DMS153 (cell line): Measurements from ENCODE around the gene SPAG16.

ENCODE experiments used
- DNase-seq: peaks from one replicate; lab custom pipeline; 2025; lab: John Stamatoyannopoulos, UW

The SPAG16 gene

GRCh38 chr2:213284105-213285090, at the start of gene SPAG16:
SPAG16 (plus strand) TSS chr2:213284464.
- peak; percentile 98 for DNase-seq

- DNase-seq = no peak
Measured at GRCh38 chr2:213234641-213235040, 49.6 kb upstream of the SPAG16 start.

DNA sequence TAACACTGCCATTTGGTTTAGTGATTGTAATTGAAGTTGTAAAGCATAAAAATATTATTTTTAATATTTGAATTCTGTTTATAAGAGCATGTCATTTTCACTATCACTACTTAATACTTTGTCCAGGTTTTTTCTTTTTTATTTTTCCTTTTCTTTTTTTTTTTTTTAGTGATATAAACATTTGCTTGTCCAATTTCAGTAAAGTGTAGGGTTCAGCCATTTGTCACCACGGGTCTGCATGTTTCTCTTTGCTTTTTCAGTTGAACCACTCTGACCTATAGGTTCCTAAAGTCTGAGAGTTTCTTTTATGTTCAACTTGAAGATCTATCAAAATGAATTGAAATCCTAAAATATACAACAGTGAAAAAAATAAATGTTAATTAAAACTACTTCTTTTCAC, 48.5 kb upstream of the SPAG16 start:
- no peak for DNase-seq

- DNase-seq = no peak
Measured at GRCh38 chr2:213237251-213237650, 47.0 kb upstream of the SPAG16 start.

- DNase-seq = no peak
Measured at GRCh38 chr2:213237787-213238186, 46.5 kb upstream of the SPAG16 start.

- no peak for DNase-seq
Measured at GRCh38 chr2:213238753-213239495, 45.3 kb upstream of the SPAG16 start.

DNA sequence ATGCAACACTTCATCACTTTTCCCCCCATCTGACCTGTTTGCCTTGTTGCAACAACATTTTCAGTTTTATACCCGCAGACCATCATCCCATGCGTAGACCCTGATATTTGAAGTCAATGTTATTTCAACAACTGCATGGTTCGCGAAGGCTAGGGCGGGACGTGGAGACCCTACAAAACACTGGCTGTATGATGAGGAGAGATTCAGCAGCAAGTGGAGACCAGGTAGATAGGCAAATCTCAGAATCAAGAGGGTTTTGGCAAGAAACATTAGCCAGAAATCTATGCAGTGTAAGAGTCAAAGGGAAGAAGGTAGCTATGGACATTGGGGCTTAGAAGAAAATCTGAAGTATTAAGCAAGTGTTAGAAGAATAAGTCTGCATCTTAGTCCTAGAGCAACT, 42.4 kb upstream of the SPAG16 start:
- DNase-seq = no peak

- DNase-seq = no peak
Measured at GRCh38 chr2:213242653-213243052, 41.6 kb upstream of the SPAG16 start.

GRCh38 chr2:213243189-213244044, 40.8 kb upstream of the SPAG16 start:
- DNase-seq = no peak

DNA sequence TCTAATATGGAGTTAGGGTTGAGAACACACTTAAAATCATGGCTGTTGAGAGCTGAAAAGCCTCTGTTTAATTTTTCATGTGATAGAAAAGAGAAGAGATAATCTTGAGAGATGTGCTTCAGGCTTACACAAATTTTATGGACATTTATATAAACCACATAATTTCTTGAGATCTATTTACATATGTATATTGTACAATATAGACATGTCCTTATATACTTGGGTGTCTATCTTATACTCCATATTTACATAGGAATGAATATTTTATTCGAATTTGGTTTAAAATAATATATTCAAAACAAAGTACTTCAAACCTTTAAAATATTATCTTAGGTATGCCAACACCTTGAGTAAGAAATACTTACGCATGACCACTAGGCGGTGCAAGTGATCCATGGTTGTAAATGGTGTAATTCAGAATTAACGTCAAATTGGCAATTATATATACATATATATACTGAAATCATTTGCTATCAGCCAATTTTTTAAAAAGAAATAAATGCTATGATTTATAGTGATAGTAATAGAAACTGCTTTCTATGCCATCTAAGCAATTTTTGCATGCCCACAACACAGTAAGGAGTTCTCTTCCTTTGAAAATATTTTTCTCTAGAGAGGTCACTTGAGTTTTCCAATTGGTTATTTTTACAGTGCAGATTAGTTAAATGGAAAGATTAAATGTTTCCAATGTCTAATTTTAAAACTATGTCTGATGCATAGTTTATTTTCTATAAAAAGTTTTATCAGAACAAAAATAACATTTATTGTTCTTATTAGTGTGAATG, 37.6 kb upstream of the SPAG16 start:
- DNase-seq = no peak

DNA sequence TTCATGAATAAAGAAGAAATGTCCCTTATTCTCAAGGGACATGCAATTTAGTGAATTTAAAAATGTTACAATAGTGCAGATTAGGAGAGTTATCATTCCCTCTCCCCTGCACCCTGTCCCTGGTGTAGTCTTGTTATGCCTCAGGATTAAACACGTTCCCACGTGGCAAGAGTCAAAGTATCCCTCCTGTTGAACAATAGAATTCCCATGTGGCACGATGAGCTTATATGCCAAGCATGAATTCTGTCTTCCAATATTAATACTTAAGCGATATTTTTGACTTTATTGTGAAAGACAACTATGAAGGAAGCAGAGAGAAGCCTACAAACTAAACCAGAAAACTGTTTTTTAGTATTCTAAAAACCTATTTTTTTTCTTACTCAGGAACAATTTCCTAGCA, 36.7 kb upstream of the SPAG16 start:
- no peak for DNase-seq

DNA sequence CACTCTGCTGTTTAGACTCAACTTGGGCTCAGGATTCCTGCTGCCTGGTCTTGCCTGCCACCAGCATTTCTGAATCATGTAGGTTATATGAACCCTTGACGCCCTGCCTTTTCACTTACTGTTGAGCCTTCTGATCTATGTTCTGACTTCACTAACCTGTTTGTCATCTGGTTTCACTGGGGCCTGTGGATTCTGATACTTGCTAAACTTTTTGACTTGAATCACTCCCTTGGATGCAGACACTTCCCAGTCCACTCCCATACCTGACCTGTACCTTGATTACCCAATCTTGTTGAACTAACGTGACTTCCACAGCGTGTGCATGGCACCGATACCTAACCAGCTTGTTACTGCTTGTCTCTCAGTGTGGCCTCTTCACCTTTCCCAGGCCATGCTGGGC, 35.6 kb upstream of the SPAG16 start:
- DNase-seq = no peak

GRCh38 chr2:213249502-213249901, 34.8 kb upstream of the SPAG16 start:
- no peak for DNase-seq

DNA sequence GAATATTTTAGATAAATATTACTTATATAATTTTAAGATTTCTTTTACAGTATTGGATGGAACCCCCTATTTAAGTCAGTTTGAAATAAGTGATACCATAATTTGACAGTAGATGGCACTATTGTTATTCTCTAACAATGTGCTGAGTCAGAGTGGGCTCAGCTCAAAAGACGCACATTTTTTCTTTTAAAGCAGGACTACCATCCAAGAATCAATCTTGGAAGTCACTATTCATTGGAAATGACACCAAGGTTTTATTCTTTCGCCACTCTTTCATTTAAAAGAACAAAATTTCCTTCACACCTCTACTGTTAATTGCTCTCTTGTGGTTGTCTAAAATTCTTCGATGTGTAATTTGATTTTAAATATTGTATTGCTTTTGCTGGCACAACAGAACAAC, 32.6 kb upstream of the SPAG16 start:
- DNase-seq = peak; percentile 23

DNA sequence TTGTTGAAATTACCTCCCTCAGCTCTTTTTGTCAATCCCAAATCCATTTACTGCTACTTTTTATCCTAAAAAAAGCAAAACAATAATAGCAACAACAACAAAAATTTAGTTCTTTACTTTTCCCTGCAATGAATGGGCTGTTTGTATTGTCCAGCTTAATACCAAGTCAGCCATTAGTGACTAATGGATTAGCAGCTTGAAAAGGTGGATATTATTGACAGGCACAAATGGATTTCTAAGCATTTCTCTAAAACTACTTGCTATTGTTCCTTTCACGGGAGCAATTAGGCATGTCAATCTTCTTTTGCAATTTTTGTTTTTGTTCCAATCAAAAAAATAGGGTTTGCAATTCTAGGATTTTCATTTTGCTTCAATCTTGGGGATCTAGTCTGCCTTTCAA, 32.1 kb upstream of the SPAG16 start:
- DNase-seq = no peak

DNA sequence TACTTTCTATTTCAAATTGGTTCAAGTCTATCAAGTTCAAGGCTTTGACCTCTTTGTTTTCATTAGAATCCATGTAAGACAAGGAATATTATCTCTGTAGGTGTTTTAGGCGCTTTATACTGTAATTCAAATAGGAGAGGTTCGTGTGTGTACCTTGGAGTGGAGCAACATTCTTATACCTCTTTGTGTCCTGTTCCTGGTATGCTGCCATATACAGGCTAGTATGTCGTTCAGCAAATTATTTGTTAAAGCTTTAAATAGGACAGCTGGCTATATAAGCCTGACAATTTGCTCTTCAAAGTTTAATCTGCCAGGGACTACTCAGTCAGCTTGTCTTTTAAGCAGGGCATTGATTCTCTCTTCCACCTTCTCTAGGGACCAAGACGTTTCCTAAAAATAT, 31.1 kb upstream of the SPAG16 start:
- peak; percentile 11 for DNase-seq

DNA sequence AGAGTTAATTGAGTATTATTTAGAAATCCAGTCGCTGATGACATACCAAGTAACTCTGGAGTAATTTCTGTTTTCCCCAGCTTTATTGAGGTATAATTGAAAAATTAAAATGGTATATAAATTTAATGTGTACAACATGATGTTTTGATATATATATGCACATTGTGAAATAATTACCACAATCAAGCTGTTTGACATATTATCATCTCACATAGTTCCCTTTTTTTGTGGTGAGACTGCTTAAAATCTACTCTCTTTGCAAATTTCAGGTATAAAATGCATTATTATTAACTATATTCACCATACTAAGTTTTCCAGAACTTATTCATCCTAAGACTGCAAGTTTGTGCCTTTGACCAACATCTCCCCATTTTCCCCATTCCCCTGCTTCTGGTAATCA, 25.0 kb upstream of the SPAG16 start:
- no peak for DNase-seq

GRCh38 chr2:213261237-213261636, 23.0 kb upstream of the SPAG16 start:
- no peak for DNase-seq

GRCh38 chr2:213261715-213262114, 22.5 kb upstream of the SPAG16 start:
- DNase-seq = no peak

GRCh38 chr2:213265679-213266078, 18.6 kb upstream of the SPAG16 start:
- DNase-seq = no peak

DNA sequence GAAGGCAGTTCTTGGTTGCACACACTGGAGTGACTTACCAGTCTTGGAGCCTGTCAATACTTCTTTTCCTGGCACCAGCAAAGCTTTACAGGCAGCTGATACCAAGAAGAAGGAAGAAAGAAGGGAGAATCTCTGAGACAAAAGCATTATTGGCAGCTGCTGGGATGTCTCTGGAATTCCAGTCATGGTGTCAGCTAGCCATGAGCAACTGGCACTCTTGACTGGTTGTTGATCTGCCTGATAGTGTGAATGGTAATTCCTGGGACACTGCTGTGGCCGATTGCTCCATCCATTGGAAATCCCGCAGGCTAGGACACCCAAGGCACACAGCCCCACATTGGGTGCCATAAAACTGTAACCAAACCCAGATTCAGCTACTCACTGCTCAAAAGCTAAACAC, 17.8 kb upstream of the SPAG16 start:
- no peak for DNase-seq
